A673 (cell line): ENCODE data around the gene GALNT6. TPM values are rescaled to one million over a fixed set of nuclear protein-coding genes. Genes with fewer than 3 reads are reported as not detected.

Source experiments
- BruUV-seq: library from RNA; stranded (reverse); fragments of 400-500 nt; replicated peaks from 2 replicates; lab custom pipeline; 2021; lab: Mats Ljungman, UMichigan
- CTCF ChIA-PET: fragments of 300-600 bp; sonication (Branson Sonifier 250); formaldehyde crosslinking; loops from one replicate; lab custom pipeline; 2022; ENCODE audit warnings: antibody characterized with exemption; lab: Charles Lee
- POLR2A ChIA-PET: fragments of 300-600 bp; sonication (Branson Sonifier 250); formaldehyde crosslinking; loops from one replicate; lab custom pipeline; 2022; ENCODE audit warnings: antibody characterized with exemption; ENCODE audit not compliant: low non-redundant PET; lab: Charles Lee
- DNase-seq: peaks from one replicate; pipeline ENCODE4 v3.0.0-alpha.2; 2015; ENCODE audit warnings: low spot score
- H3K27ac ChIP-seq: fragments of 200-600 bp; sonication (generic); 2 replicates; pipeline ENCODE4 v1.5.1; 2016; ENCODE audit warnings: mixed run types, low read depth, mild to moderate bottlenecking, mixed read lengths, antibody characterized with exemption, low read length; ENCODE audit not compliant: poor library complexity, severe bottlenecking
- H3K27me3 ChIP-seq: fragments of 200-600 bp; sonication (generic); replicated peaks from 2 replicates; pipeline ENCODE4 v1.6.1; 2017; ENCODE audit warnings: mixed run types, low read depth, mild to moderate bottlenecking, mixed read lengths, antibody characterized with exemption, low read length; ENCODE audit not compliant: insufficient read depth, poor library complexity
- H3K36me3 ChIP-seq: fragments of 200-600 bp; sonication (generic); 2 replicates; pipeline ENCODE4 v1.6.1; 2016; ENCODE audit warnings: mixed run types, mild to moderate bottlenecking, mixed read lengths, antibody characterized with exemption, low read length; ENCODE audit not compliant: insufficient read depth, poor library complexity, severe bottlenecking
- H3K4me1 ChIP-seq: fragments of 200-600 bp; sonication (generic); 2 replicates; pipeline ENCODE4 v1.6.1; 2017; ENCODE audit warnings: mixed run types, mild to moderate bottlenecking, mixed read lengths, antibody characterized with exemption, low read length; ENCODE audit not compliant: insufficient read depth, poor library complexity, severe bottlenecking
- H3K4me3 ChIP-seq: fragments of 200-600 bp; sonication (generic); 2 replicates; pipeline ENCODE4 v1.5.1; 2016; ENCODE audit warnings: low read depth, mixed run types, mild to moderate bottlenecking, mixed read lengths, low read length; ENCODE audit not compliant: poor library complexity, severe bottlenecking
- H3K9me3 ChIP-seq: fragments of 200-600 bp; sonication (generic); 2 replicates; pipeline ENCODE4 v1.6.1; 2016; ENCODE audit warnings: mixed run types, low read depth, mild to moderate bottlenecking, mixed read lengths, antibody characterized with exemption, low read length; ENCODE audit not compliant: poor library complexity, severe bottlenecking
- CTCF ChIP-seq: fragments of 300-800, 200-600 bp; sonication (generic); conservative IDR thresholded peaks from 2 replicates; pipeline ENCODE4 v1.5.1; 2017; ENCODE audit warnings: low read depth, mild to moderate bottlenecking, antibody characterized with exemption, low read length, moderate library complexity, mixed read lengths
- EZH2 ChIP-seq: fragments of 200-600 bp; sonication (generic); IDR thresholded peaks from 2 replicates; pipeline ENCODE4 v1.6.1; 2017; ENCODE audit warnings: borderline replicate concordance, low read depth, mild to moderate bottlenecking, mixed read lengths, antibody characterized with exemption, low read length; ENCODE audit not compliant: poor library complexity, severe bottlenecking
- intact Hi-C: fragments of 100-400 bp; cut with micrococcal nuclease; formaldehyde crosslinking; loops from one replicate; pipeline ENCODE4 v1.10.0; 2022; ENCODE audit not compliant: unreplicated experiment
- total RNA-seq: library from RNA; stranded (reverse); gene quantifications from 2 replicates; pipeline ENCODE4 v1.2.3, GENCODE V29; 2021

The GALNT6 gene
- total RNA-seq, 1 experiment from 2014 or later, result 0.26 TPM

- ChIA-PET POLR2A (no interaction called here), CTCF (no interaction called here)
- Histone ChIP-seq H3K4me1 (no peaks in the 10 kb centered on the region), H3K9me3 (no peaks in the 10 kb centered on the region), H3K27me3 (peaks cover 10% of the 10 kb centered on the region), H3K36me3 (no peaks in the 10 kb centered on the region), H3K27ac (no peak overlapping the region), H3K4me3 (no peak overlapping the region)
- no peak for DNase-seq
- TF ChIP-seq CTCF, result no peak
- TF ChIP-seq EZH2, result no peak
- no TSS peak for BruUV-seq
- intact Hi-C loops, result no loop called here
Measured at GRCh38 chr12:51388846-51389245, 2.4 kb downstream of the GALNT6 start.

- DNase-seq, result peak; percentile 54
- ChIA-PET POLR2A (no interaction called here), CTCF (no interaction called here)
- Histone ChIP-seq H3K9me3 (no peaks in the 10 kb centered on the region), H3K27ac (no peak overlapping the region), H3K27me3 (peaks cover 10% of the 10 kb centered on the region), H3K4me3 (no peak overlapping the region), H3K4me1 (no peaks in the 10 kb centered on the region), H3K36me3 (no peaks in the 10 kb centered on the region)
- no TSS peak for BruUV-seq
- TF ChIP-seq EZH2, result no peak
- TF ChIP-seq CTCF, result no peak
- intact Hi-C loops, result no loop called here
Measured at GRCh38 chr12:51388069-51388799, 3.0 kb downstream of the GALNT6 start.

GRCh38 chr12:51386351-51386750, 4.9 kb downstream of the GALNT6 start:
- Histone ChIP-seq H3K27ac (no peak overlapping the region), H3K27me3 (peaks cover 6% of the 10 kb centered on the region), H3K4me3 (no peak overlapping the region), H3K9me3 (no peaks in the 10 kb centered on the region), H3K4me1 (no peaks in the 10 kb centered on the region), H3K36me3 (no peaks in the 10 kb centered on the region)
- no TSS peak for BruUV-seq
- CTCF ChIA-PET, result interaction anchor here (0.5 kb wide), 1 partner anchor 722 kb away, joined by 3 read pairs; no protein-coding TSS in a partner anchor
- TF ChIP-seq EZH2 (no peak), CTCF (no peak)
- intact Hi-C loops, result no loop called here
- POLR2A ChIA-PET, result no interaction called here
- no peak for DNase-seq
